GM21390 (cell line): ENCODE results near the gene CERS1.

Experiments used
- ATAC-seq: cut with Tn5 transposase; IDR thresholded peaks from one replicate; pipeline ENCODE4 v1.9.1; 2021; ENCODE audit not compliant: unreplicated experiment

CERS1 gene

GRCh38 chr19:18841400-18841799 lies 54.6 kb downstream of the CERS1 start:
- ATAC-seq: no peak

GRCh38 chr19:18840288-18841267 lies 55.4 kb downstream of the CERS1 start:
- no peak for ATAC-seq

GRCh38 chr19:18839465-18840287 lies 56.3 kb downstream of the CERS1 start:
- no peak for ATAC-seq

GRCh38 chr19:18834644-18834984 lies 61.3 kb downstream of the CERS1 start:
- no peak for ATAC-seq

- ATAC-seq: no peak
Measured at GRCh38 chr19:18833849-18834643, 61.9 kb downstream of the CERS1 start.

- ATAC-seq: no peak
Measured at GRCh38 chr19:18833141-18833476, 62.8 kb downstream of the CERS1 start.

GRCh38 chr19:18832306-18833140 lies 63.4 kb downstream of the CERS1 start:
- ATAC-seq: peak; percentile 32

- ATAC-seq: peak; percentile 63
Measured at GRCh38 chr19:18831524-18832305, 64.2 kb downstream of the CERS1 start, which contains the start of gene UPF1. UPF1 (plus strand) TSS chr19:18831959; CDS start chr19:18832210, 251 bp downstream.

- ATAC-seq: no peak
Measured at GRCh38 chr19:18830488-18830887, 65.5 kb downstream of the CERS1 start.

- no peak for ATAC-seq
Measured at GRCh38 chr19:18828786-18829185, 67.2 kb downstream of the CERS1 start.
